HEK293T (cell line): Measurements from ENCODE around the gene GAB1.

ENCODE experiments used
- CTCF ChIA-PET: fragments of 350-600 bp; formaldehyde crosslinking; extraction: SDS; loops from one replicate; lab custom pipeline; 2021; ENCODE audit warnings: antibody characterized with exemption, inconsistent platforms; lab: Yijun Ruan, JAX
- POLR2A ChIA-PET: fragments of 350-600 bp; formaldehyde crosslinking; extraction: SDS; loops from one replicate; lab custom pipeline; 2020; ENCODE audit warnings: antibody characterized with exemption, inconsistent platforms; lab: Yijun Ruan, JAX
- DNase-seq: peaks from one replicate; pipeline ENCODE4 v3.0.0; 2012; ENCODE audit warnings: mixed read lengths; ENCODE audit errors: extremely low spot score
- ARNT ChIP-seq: fragments of 450-650 bp; IDR thresholded peaks from 2 replicates; pipeline ENCODE4 v1.6.1; 2017; ENCODE audit warnings: mild to moderate bottlenecking
- BHLHE40 ChIP-seq: fragments of 450-650 bp; IDR thresholded peaks from 2 replicates; pipeline ENCODE4 v1.6.1; 2016; ENCODE audit warnings: mild to moderate bottlenecking, moderate library complexity, borderline replicate concordance
- CTBP1 ChIP-seq: fragments of 450-650 bp; IDR thresholded peaks from 2 replicates; pipeline ENCODE4 v1.6.1; 2016; ENCODE audit warnings: borderline replicate concordance
- ELF4 ChIP-seq: fragments of 450-650 bp; IDR thresholded peaks from 2 replicates; pipeline ENCODE4 v1.6.1; 2017; ENCODE audit warnings: antibody characterized with exemption
- FOXA1 ChIP-seq: fragments of 450-650 bp; IDR thresholded peaks from 2 replicates; pipeline ENCODE4 v1.6.1; 2016; ENCODE audit warnings: mild to moderate bottlenecking
- FOXK2 ChIP-seq: fragments of 450-650 bp; IDR thresholded peaks from 2 replicates; pipeline ENCODE4 v1.6.1; 2016; ENCODE audit warnings: mild to moderate bottlenecking
- FOXM1 ChIP-seq: fragments of 450-650 bp; IDR thresholded peaks from 2 replicates; pipeline ENCODE4 v1.6.1; 2017; ENCODE audit warnings: mild to moderate bottlenecking, borderline replicate concordance
- HDGF ChIP-seq: fragments of 450-650 bp; IDR thresholded peaks from 2 replicates; pipeline ENCODE4 v1.6.1; 2017; ENCODE audit warnings: antibody characterized with exemption, borderline replicate concordance
- L3MBTL2 ChIP-seq: fragments of 450-650 bp; conservative IDR thresholded peaks from 2 replicates; pipeline ENCODE4 v1.6.1; 2016; ENCODE audit warnings: mild to moderate bottlenecking
- LEF1 ChIP-seq: fragments of 450-650 bp; IDR thresholded peaks from 2 replicates; pipeline ENCODE4 v1.6.1; 2017; ENCODE audit warnings: mild to moderate bottlenecking, borderline replicate concordance
- NFRKB ChIP-seq: fragments of 450-650 bp; IDR thresholded peaks from 2 replicates; pipeline ENCODE4 v1.6.1; 2016; ENCODE audit warnings: mild to moderate bottlenecking, moderate library complexity
- PKNOX1 ChIP-seq: fragments of 450-650 bp; IDR thresholded peaks from 2 replicates; pipeline ENCODE4 v1.6.1; 2016
- SP1 ChIP-seq: fragments of 450-650 bp; IDR thresholded peaks from 2 replicates; pipeline ENCODE4 v1.6.1; 2017
- SUZ12 ChIP-seq: fragments of 450-650 bp; IDR thresholded peaks from 2 replicates; pipeline ENCODE4 v1.6.1; 2016; ENCODE audit warnings: mild to moderate bottlenecking
- TARDBP ChIP-seq: fragments of 450-650 bp; IDR thresholded peaks from 2 replicates; pipeline ENCODE4 v1.6.1; 2016
- ZNF384 ChIP-seq: fragments of 450-650 bp; IDR thresholded peaks from 2 replicates; pipeline ENCODE4 v1.6.1; 2016

GAB1 gene

DNA sequence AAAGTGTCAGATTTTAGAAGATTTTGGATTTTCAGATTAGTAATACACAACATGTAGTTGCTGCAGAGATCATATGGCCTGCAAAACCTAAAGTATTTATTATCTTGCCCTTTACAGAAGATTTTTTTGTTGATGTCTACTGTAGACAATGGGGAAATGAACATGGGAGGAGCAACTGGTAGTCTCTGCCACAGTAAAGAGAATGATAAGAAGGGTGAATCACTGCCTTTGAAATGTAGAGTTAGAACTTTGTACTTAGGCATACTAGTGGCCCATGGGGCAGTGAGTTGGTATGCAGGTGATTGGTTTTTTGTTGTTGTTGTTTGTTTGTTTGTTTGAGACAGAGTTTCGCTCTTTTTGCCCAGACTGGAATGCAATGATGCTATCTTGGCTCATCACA, 50.1 kb downstream of the GAB1 start:
- ChIA-PET CTCF (no interaction called here), POLR2A (no interaction called here)
- no peak for TF ChIP-seq TARDBP
- no peak for TF ChIP-seq FOXM1
- TF ChIP-seq CTBP1: no peak
- TF ChIP-seq BHLHE40: no peak
- no peak for TF ChIP-seq NFRKB
- no peak for TF ChIP-seq SP1
- no peak for TF ChIP-seq ELF4
- TF ChIP-seq ARNT: no peak
- no peak for TF ChIP-seq HDGF
- TF ChIP-seq FOXK2: no peak
- no peak for DNase-seq

DNA sequence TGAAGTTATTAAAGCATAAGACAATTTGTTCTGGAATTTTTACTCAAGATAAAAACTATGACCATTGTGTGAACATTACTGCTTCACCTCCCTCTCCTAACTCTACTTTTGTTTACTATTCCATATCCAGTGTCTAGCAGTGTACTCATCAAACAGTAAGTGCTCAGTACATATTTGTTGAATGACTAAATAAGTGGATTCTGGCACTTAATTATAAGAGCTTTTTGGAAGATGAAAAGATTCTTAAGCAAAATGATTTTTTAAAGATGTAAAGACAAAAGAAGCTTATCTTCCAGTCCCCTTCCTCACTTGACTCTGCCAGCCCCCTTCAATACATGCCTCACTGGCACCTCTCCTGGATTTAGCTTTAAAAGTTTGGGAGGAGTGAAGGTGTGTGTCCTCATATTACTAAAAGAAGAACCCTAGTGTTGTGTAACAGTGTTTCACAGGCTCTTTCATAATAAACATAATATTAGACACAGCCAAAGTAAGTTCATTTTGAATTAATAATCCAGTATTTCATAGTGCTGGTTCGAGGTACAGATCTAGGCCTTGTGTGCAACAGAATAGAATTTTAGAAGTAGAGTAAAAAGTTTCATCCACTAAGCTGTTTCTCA, 53.0 kb downstream of the GAB1 start:
- ChIA-PET POLR2A (interaction anchor here (0.8 kb wide), 1 partner anchor 8 kb away, joined by 4 read pairs; no protein-coding TSS in a partner anchor), CTCF (interaction anchor here (0.6 to 1.4 kb wide), 5 partner anchors 9 to 80 kb away, joined by 3 read pairs; partner anchors contain the start of gene GAB1)
- no peak for DNase-seq
- TF ChIP-seq NFRKB: no peak
- TF ChIP-seq TARDBP: no peak
- no peak for TF ChIP-seq ELF4
- no peak for TF ChIP-seq L3MBTL2
- TF ChIP-seq HDGF: no peak
- no peak for TF ChIP-seq FOXA1
- TF ChIP-seq CTBP1: no peak
- no peak for TF ChIP-seq SP1
- TF ChIP-seq SUZ12: no peak
- TF ChIP-seq BHLHE40: no peak
- TF ChIP-seq FOXM1: no peak

DNA sequence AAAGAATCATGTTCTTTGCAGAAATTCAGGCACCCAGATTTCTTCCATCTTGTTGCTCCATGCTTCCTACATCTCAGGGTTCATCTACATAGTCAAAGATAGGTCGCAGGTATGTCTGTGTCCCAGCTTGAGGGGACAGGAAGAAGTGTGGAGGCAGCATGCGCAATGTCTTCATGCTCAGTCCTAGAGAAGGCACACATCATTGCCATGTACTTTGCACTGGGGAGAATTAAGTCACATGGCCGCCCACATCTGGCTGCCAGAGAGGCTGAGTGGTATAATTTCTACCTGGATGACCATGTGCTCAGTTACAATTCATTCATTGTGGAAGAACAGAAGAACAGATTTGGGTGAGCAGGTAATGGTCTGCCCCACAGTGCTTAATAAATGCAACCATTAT, 54.1 kb downstream of the GAB1 start:
- no peak for DNase-seq
- TF ChIP-seq FOXA1 (no peak), TARDBP (no peak), LEF1 (no peak), CTBP1 (no peak), FOXK2 (no peak), PKNOX1 (no peak)
- CTCF ChIA-PET: interaction anchor here (1.1 kb wide), 1 partner anchor 13 kb away, joined by 3 read pairs; no protein-coding TSS in a partner anchor
- POLR2A ChIA-PET: interaction anchor here (2.2 kb wide), 1 partner anchor 54 kb away, joined by 7 read pairs; the partner anchor contains the start of gene GAB1

DNA sequence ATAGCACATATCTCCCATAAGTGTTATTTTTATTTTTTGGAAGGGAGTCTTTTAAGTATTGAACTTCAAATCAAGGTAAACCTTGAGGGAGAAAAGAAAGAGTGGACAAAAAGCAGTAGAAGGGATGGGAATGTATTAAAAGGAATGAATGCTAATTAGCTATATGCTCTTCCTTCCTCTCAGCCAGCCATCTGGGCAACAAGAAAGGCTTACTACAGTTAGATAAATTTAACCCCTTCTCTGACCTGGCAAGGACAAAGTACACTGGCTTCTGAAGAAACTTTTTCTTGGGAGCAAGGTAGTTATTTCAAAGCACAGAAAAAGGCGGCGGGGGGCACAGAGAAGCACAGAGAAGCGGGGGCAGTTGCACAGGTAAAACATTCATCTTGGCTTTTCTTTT, 54.6 kb downstream of the GAB1 start:
- no peak for TF ChIP-seq SUZ12
- TF ChIP-seq FOXA1: no peak
- ChIA-PET POLR2A (interaction anchor here (1.1 to 2.2 kb wide), 2 partner anchors 32 to 55 kb away, joined by 3 to 7 read pairs; partner anchors contain the start of gene GAB1), CTCF (no interaction called here)
- DNase-seq: no peak

DNA sequence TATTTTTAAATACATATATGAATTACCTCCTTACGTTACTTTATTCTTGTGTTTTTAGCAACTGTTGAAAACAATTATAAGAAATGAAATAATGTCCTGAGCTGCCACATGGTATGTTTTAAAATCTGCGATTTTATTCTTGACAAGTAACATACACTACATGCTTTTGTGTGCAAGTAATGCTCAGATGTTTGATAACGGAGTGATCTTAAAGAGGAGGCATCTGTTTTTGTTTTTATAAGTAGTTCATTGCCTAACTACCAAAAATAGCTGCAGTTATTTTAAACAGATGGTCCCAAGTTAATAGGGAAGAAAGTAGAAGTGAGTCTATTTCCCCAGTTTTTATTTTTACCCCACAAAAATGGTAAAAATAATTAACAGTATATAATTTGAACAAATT, 55.2 kb downstream of the GAB1 start:
- TF ChIP-seq L3MBTL2 (no peak), SP1 (no peak), FOXK2 (no peak), PKNOX1 (no peak), TARDBP (no peak), NFRKB (no peak), HDGF (no peak), ELF4 (no peak), BHLHE40 (no peak), LEF1 (no peak), CTBP1 (no peak), ZNF384 (no peak), ARNT (no peak), FOXA1 (no peak), SUZ12 (no peak), FOXM1 (no peak)
- ChIA-PET CTCF (no interaction called here), POLR2A (interaction anchor here (1.1 to 2.2 kb wide), 2 partner anchors 33 to 55 kb away, joined by 3 to 7 read pairs; partner anchors contain the start of gene GAB1)
- DNase-seq: no peak

GRCh38 chr4:143393195-143393594, 56.5 kb downstream of the GAB1 start:
- no peak for DNase-seq
- CTCF ChIA-PET: no interaction called here
- TF ChIP-seq NFRKB (no peak), FOXM1 (no peak), FOXK2 (no peak), L3MBTL2 (no peak), CTBP1 (no peak), LEF1 (no peak), FOXA1 (no peak), PKNOX1 (no peak), TARDBP (no peak), HDGF (no peak), ZNF384 (no peak), ARNT (no peak), SUZ12 (no peak), ELF4 (no peak), SP1 (no peak), BHLHE40 (no peak)
- POLR2A ChIA-PET: interaction anchor here (2.2 kb wide), 1 partner anchor 57 kb away, joined by 7 read pairs; the partner anchor contains the start of gene GAB1
